NT2/D1 (cell line): ENCODE data around the gene SLC45A1.

ENCODE experiments used
- SUZ12 ChIP-seq: IDR thresholded peaks from 2 replicates; pipeline ENCODE4 v1.6.1; 2011; ENCODE audit not compliant: insufficient read length, insufficient read depth; ENCODE audit errors: extremely low read depth
- YY1 ChIP-seq: IDR thresholded peaks from 2 replicates; pipeline ENCODE4 v1.6.1; 2011; ENCODE audit not compliant: insufficient read length, insufficient read depth
- ZNF274 ChIP-seq: IDR thresholded peaks from 2 replicates; pipeline ENCODE4 v1.6.1; 2011; ENCODE audit warnings: mild to moderate bottlenecking, low read depth, low read length

- TF ChIP-seq ZNF274 = no peak
- no peak for TF ChIP-seq YY1
- TF ChIP-seq SUZ12 = no peak
These were observed 14.0 kb upstream of the SLC45A1 start for GRCh38 chr1:8303876-8304275.
